HL-60 (cell line): ENCODE measurements around the gene MSI2.

ENCODE experiments used
- DNase-seq, 2 experiments: peaks; one replicate each; pipeline ENCODE4 v3.0.0-alpha.2; 2010 to 2020; ENCODE audit warnings: low read depth in 1 of 2, low spot score in 1 of 2
- H3K27ac ChIP-seq: fragments of 250-450 bp; sonication (Bioruptor Pico); replicated peaks from 2 replicates; pipeline ENCODE4 v1.5.1; 2020; ENCODE audit warnings: mild to moderate bottlenecking, moderate library complexity
- H3K27me3 ChIP-seq: fragments of 250-450 bp; sonication (Bioruptor Pico); 2 replicates; pipeline ENCODE4 v1.5.1; 2021; ENCODE audit warnings: mild to moderate bottlenecking, moderate library complexity; ENCODE audit not compliant: insufficient read depth, poor library complexity, severe bottlenecking
- H3K4me3 ChIP-seq: replicated peaks from 2 replicates; pipeline ENCODE4 v1.5.1; 2011; ENCODE audit warnings: mild to moderate bottlenecking, control low read depth, low read length; ENCODE audit not compliant: insufficient read depth
- CTCF ChIP-seq: IDR thresholded peaks from one replicate; pipeline ENCODE4 v1.5.1; 2011; ENCODE audit warnings: low read length, control low read depth, inconsistent platforms; ENCODE audit not compliant: insufficient read depth
- GABPA ChIP-seq: IDR thresholded peaks from 2 replicates; pipeline ENCODE4 v1.6.1; 2012; ENCODE audit warnings: low read depth
- POLR2AphosphoS5 ChIP-seq: IDR thresholded peaks from 2 replicates; pipeline ENCODE4 v1.6.1; 2012; ENCODE audit warnings: low read depth
- REST ChIP-seq: IDR thresholded peaks from 2 replicates; pipeline ENCODE4 v1.6.1; 2012; ENCODE audit warnings: low read depth; ENCODE audit not compliant: insufficient replicate concordance
- SPI1 ChIP-seq: IDR thresholded peaks from 2 replicates; pipeline ENCODE4 v1.6.1; 2012; ENCODE audit warnings: low read depth, mild to moderate bottlenecking, borderline replicate concordance

Gene MSI2

GRCh38 chr17:57665696-57666095, 409.4 kb downstream of the MSI2 start:
- Histone ChIP-seq H3K27ac (no peak overlapping the region), H3K4me3 (no peak overlapping the region), H3K27me3 (no peaks in the 10 kb centered on the region)
- TF ChIP-seq CTCF (no peak), REST (no peak), GABPA (no peak), SPI1 (no peak), POLR2AphosphoS5 (no peak)
- DNase-seq = no peak

- Histone ChIP-seq H3K27ac (no peak overlapping the region), H3K27me3 (no peaks in the 10 kb centered on the region), H3K4me3 (no peak overlapping the region)
- no peak for DNase-seq
- TF ChIP-seq GABPA = no peak
- TF ChIP-seq SPI1 = no peak
- no peak for TF ChIP-seq CTCF
- TF ChIP-seq POLR2AphosphoS5 = no peak
- no peak for TF ChIP-seq REST
Measured at GRCh38 chr17:57666201-57666870, 410.0 kb downstream of the MSI2 start.

GRCh38 chr17:57666946-57667345, 410.6 kb downstream of the MSI2 start:
- Histone ChIP-seq H3K27ac (no peak overlapping the region), H3K4me3 (no peak overlapping the region), H3K27me3 (no peaks in the 10 kb centered on the region)
- TF ChIP-seq REST = no peak
- no peak for TF ChIP-seq CTCF
- no peak for TF ChIP-seq POLR2AphosphoS5
- TF ChIP-seq SPI1 = no peak
- TF ChIP-seq GABPA = no peak
- no peak for DNase-seq
